IMR-90 (cell line): ENCODE data around the gene USP20. TPM values are rescaled to one million over a fixed set of nuclear protein-coding genes. Genes with fewer than 3 reads are reported as not detected.

Experiments
- ATAC-seq: fragments of 200-7000 bp; cut with Tn5 transposase; 2 replicates; pipeline ENCODE4 v1.9.1; 2020; ENCODE audit warnings: low read depth, mild to moderate bottlenecking, moderate library complexity
- BruUV-seq: library from RNA; stranded (reverse); fragments of 400-500 nt; replicated peaks from 2 replicates; lab custom pipeline; 2021; lab: Mats Ljungman, UMichigan
- CTCF ChIA-PET: fragments of 300-600 bp; formaldehyde crosslinking; extraction: SDS; loops from one replicate; lab custom pipeline; 2021; ENCODE audit warnings: antibody characterized with exemption; lab: Yijun Ruan, JAX
- POLR2A ChIA-PET: fragments of 300-600 bp; sonication (Branson Sonifier 250); formaldehyde crosslinking; loops from one replicate; lab custom pipeline; 2022; ENCODE audit warnings: antibody characterized with exemption; ENCODE audit not compliant: unreplicated experiment; lab: Charles Lee
- DNase-seq: peaks from one replicate; pipeline ENCODE4 v3.0.0; 2013
- H2AFZ ChIP-seq: replicated peaks from 2 replicates; pipeline ENCODE3; 2013; ENCODE audit warnings: low read length, mild to moderate bottlenecking; ENCODE audit not compliant: poor library complexity
- H2AK5ac ChIP-seq: 2 replicates; pipeline ENCODE4 v1.6.1; 2013; ENCODE audit warnings: low read depth, low read length, inconsistent platforms
- H2AK9ac ChIP-seq: replicated peaks from 2 replicates; pipeline ENCODE3; 2013; ENCODE audit warnings: mild to moderate bottlenecking, low read depth, low read length, moderate library complexity; ENCODE audit not compliant: poor library complexity
- H2BK120ac ChIP-seq: 2 replicates; pipeline ENCODE4 v1.6.1; 2013; ENCODE audit warnings: low read depth, low read length, inconsistent platforms
- H2BK15ac ChIP-seq: 3 replicates; pipeline ENCODE4 v1.6.1; 2013; ENCODE audit warnings: low read depth, low read length, inconsistent platforms
- H2BK20ac ChIP-seq: 2 replicates; pipeline ENCODE4 v1.6.1; 2013; ENCODE audit warnings: low read depth, mild to moderate bottlenecking, inconsistent platforms, low read length, moderate library complexity
- H2BK5ac ChIP-seq: 2 replicates; pipeline ENCODE4 v1.6.1; 2013; ENCODE audit warnings: mild to moderate bottlenecking, low read depth, low read length, inconsistent platforms; ENCODE audit not compliant: poor library complexity, severe bottlenecking
- H3K14ac ChIP-seq: replicated peaks from 2 replicates; pipeline ENCODE4 v1.6.1; 2013; ENCODE audit warnings: low read depth, low read length, inconsistent platforms
- H3K18ac ChIP-seq: 2 replicates; pipeline ENCODE4 v1.6.1; 2013; ENCODE audit warnings: low read depth, low read length, control low read depth
- H3K23ac ChIP-seq: 2 replicates; pipeline ENCODE4 v1.6.1; 2013; ENCODE audit warnings: low read depth, low read length, inconsistent platforms
- H3K27ac ChIP-seq: 2 replicates; pipeline ENCODE4 v1.5.1; 2013; ENCODE audit warnings: mild to moderate bottlenecking, control low read depth, low read length; ENCODE audit not compliant: insufficient read depth
- H3K27me3 ChIP-seq: 2 replicates; pipeline ENCODE4 v1.6.1; 2013; ENCODE audit warnings: low read length; ENCODE audit not compliant: control insufficient read depth, insufficient read depth
- H3K36me3 ChIP-seq: 2 replicates; pipeline ENCODE4 v1.6.1; 2013; ENCODE audit warnings: low read length, mixed read lengths; ENCODE audit not compliant: control insufficient read depth, insufficient read depth
- H3K4ac ChIP-seq: 2 replicates; pipeline ENCODE4 v1.6.1; 2013; ENCODE audit warnings: low read depth, low read length, inconsistent platforms
- H3K4me1 ChIP-seq: 2 replicates; pipeline ENCODE4 v1.6.1; 2013; ENCODE audit warnings: low read length, mixed read lengths; ENCODE audit not compliant: control insufficient read depth, insufficient read depth
- H3K4me2 ChIP-seq: 2 replicates; pipeline ENCODE4 v1.6.1; 2013; ENCODE audit warnings: low read depth, mild to moderate bottlenecking, control low read depth, low read length, moderate library complexity
- H3K4me3 ChIP-seq: 2 replicates; pipeline ENCODE4 v1.5.1; 2013; ENCODE audit warnings: low read depth, mild to moderate bottlenecking, control low read depth, low read length, moderate library complexity; ENCODE audit not compliant: insufficient read depth
- H3K56ac ChIP-seq: 2 replicates; pipeline ENCODE4 v1.6.1; 2013; ENCODE audit warnings: low read length, inconsistent platforms; ENCODE audit not compliant: insufficient read depth; ENCODE audit errors: extremely low read depth
- H3K79me1 ChIP-seq, 2 experiments: 2 replicates each; pipeline ENCODE4 v1.6.1; 2013; ENCODE audit warnings: low read length in 2 of 2, inconsistent platforms in 1 of 2, low read depth in 1 of 2
- H3K9ac ChIP-seq: 2 replicates; pipeline ENCODE4 v1.6.1; 2013; ENCODE audit warnings: low read depth, low read length, control low read depth
- H3K9me1 ChIP-seq: 2 replicates; pipeline ENCODE4 v1.6.1; 2013; ENCODE audit warnings: low read length, inconsistent platforms; ENCODE audit not compliant: insufficient read depth
- H3K9me3 ChIP-seq: 2 replicates; pipeline ENCODE4 v1.6.1; 2013; ENCODE audit warnings: low read length; ENCODE audit not compliant: control insufficient read depth, insufficient read depth
- H4K20me1 ChIP-seq: 2 replicates; pipeline ENCODE4 v1.6.1; 2013; ENCODE audit warnings: low read length, inconsistent platforms; ENCODE audit not compliant: insufficient read depth
- H4K5ac ChIP-seq: 2 replicates; pipeline ENCODE4 v1.6.1; 2013; ENCODE audit warnings: mild to moderate bottlenecking, low read depth, low read length, control low read depth
- H4K8ac ChIP-seq, 2 experiments: 2 replicates each; pipeline ENCODE4 v1.6.1; 2013; ENCODE audit warnings: low read depth in 2 of 2, low read length in 2 of 2, control low read depth in 1 of 2, inconsistent platforms in 1 of 2
- H4K91ac ChIP-seq: 2 replicates; pipeline ENCODE4 v1.6.1; 2013; ENCODE audit warnings: low read depth, low read length, inconsistent platforms; ENCODE audit not compliant: insufficient read depth
- CHD1 ChIP-seq: IDR thresholded peaks from 2 replicates; pipeline ENCODE4 v1.6.1; 2012; ENCODE audit warnings: low read depth, low read length, improper control_type of control experiment
- MAFK ChIP-seq: IDR thresholded peaks from 2 replicates; pipeline ENCODE4 v1.6.1; 2012; ENCODE audit warnings: low read depth, low read length, improper control_type of control experiment
- MAZ ChIP-seq: IDR thresholded peaks from 2 replicates; pipeline ENCODE4 v1.6.1; 2012; ENCODE audit warnings: low read depth, mild to moderate bottlenecking, low read length, improper control_type of control experiment, moderate library complexity, borderline replicate concordance
- RFX5 ChIP-seq: IDR thresholded peaks from 2 replicates; pipeline ENCODE4 v1.8.0; 2012; ENCODE audit warnings: low read depth, mild to moderate bottlenecking, low read length, moderate library complexity
- WGBS, 2 experiments: methylation state at CpG; one replicate each; pipeline versions ENCODE4 v1.1.5 to v1.1.7; 2013; ENCODE audit warnings: missing lambda C conversion rate in 2 of 2; ENCODE audit not compliant: insufficient read length in 1 of 2; ENCODE audit errors: extremely low coverage in 2 of 2; 5-methylcytosine and 5-hydroxymethylcytosine counted together
- dilution Hi-C: fragments of 300-500 bp; cut with HindIII; formaldehyde crosslinking; loops from one replicate; pipeline ENCODE4 v1.14.3; 2018; ENCODE audit warnings: low sequenced_read_pairs; ENCODE audit not compliant: unreplicated experiment
- in situ Hi-C: fragments of 300-500 bp; cut with MboI; formaldehyde crosslinking; loops from 3 replicates; pipeline ENCODE4 v1.14.3; 2019; ENCODE audit warnings: low sequenced_read_pairs, inconsistent platforms, mixed read lengths
- intact Hi-C: fragments of 100-400 bp; cut with micrococcal nuclease; formaldehyde crosslinking; loops from 2 replicates; pipeline ENCODE4 v1.10.0; 2022
- polyA plus RNA-seq, 3 experiments: library from polyadenylated mRNA; depleted of rRNA; stranded (reverse); fragments of >200 nt; gene quantifications; 2 replicates each; pipeline ENCODE4 v1.2.3, GENCODE V29; 2012; ENCODE audit warnings: low replicate concordance in 1 of 3
- total RNA-seq: library from RNA; depleted of rRNA; stranded (reverse); fragments of >200 nt; gene quantifications from 2 replicates; pipeline ENCODE4 v1.2.3, GENCODE V29; 2012

USP20 gene
- total and polyA plus RNA-seq, 2 of the 4 experiments (the other 2 are of a cell fraction): 3.8 to 21.6 TPM

GRCh38 chr9:129823542-129823934 is 11.7 kb upstream of the USP20 start:
- no peaks in the 10 kb centered on the region for H3K9me3 ChIP-seq
- POLR2A ChIA-PET: no interaction called here
- peak overlapping the region; percentile 63 for H2AK9ac ChIP-seq
- H3K18ac ChIP-seq: no peak overlapping the region; the same call in 1 of the 2 replicates
- 0 out of 2 replicates have a peak overlapping the region, but pooled peaks have one; percentile 55 for H2AK5ac ChIP-seq
- H3K36me3 ChIP-seq: peaks cover 30% of the 10 kb centered on the region
- H2BK120ac ChIP-seq: no peak overlapping the region
- H3K4me2 ChIP-seq: no peak overlapping the region
- H4K5ac ChIP-seq: no peak overlapping the region; the same call in 1 of the 2 replicates
- peak overlapping the region; percentile 46; the same call in 1 of the 2 replicates for H3K56ac ChIP-seq
- H2BK15ac ChIP-seq: no peak overlapping the region
- H3K14ac ChIP-seq: peak overlapping the region; percentile 71; the same call in 1 of the 2 replicates
- no CpG with 5 or more reads among the region's 15 CpGs for WGBS, 2 experiments
- no peaks in the 10 kb centered on the region for H3K27me3 ChIP-seq
- peaks cover 2% of the 10 kb centered on the region; the same call in 1 of the 2 replicates for H3K4me1 ChIP-seq
- H3K4ac ChIP-seq: peak overlapping the region; percentile 59; the same call in 1 of the 2 replicates
- peak overlapping the region in 1 of 2 experiments; percentile 79; a peak in 2 of 4 replicates for H4K8ac ChIP-seq
- peaks cover 15% of the 10 kb centered on the region; the same call in 1 of the 2 replicates for H4K20me1 ChIP-seq
- peak overlapping the region; percentile 75 for H3K9ac ChIP-seq
- in situ Hi-C loops (no loop called here), intact Hi-C loops (no loop called here), dilution Hi-C loops (no loop called here)
- H3K4me3 ChIP-seq: peak overlapping the region; percentile 85
- peaks cover 18 to 36% of the 10 kb centered on the region in 2 experiments for H3K79me1 ChIP-seq
- H2BK5ac ChIP-seq: peak overlapping the region; percentile 55
- peak overlapping the region; percentile 92 for H2AFZ ChIP-seq
- no peak for DNase-seq
- no TSS peak for BruUV-seq
- TF ChIP-seq MAFK (no peak), RFX5 (no peak), MAZ (no peak), CHD1 (no peak)
- H3K27ac ChIP-seq: peak overlapping the region; percentile 90
- H3K9me1 ChIP-seq: peaks cover 6% of the 10 kb centered on the region; the same call in 1 of the 2 replicates
- peak overlapping the region; percentile 74; the same call in 1 of the 2 replicates for H4K91ac ChIP-seq
- H3K23ac ChIP-seq: no peak overlapping the region
- ATAC-seq: peak; percentile 56
- no peak overlapping the region for H2BK20ac ChIP-seq
- CTCF ChIA-PET: no interaction called here
